ENCODE data around the gene CDKN2C.

CDKN2C gene

GRCh38 chr1:50973875-50974617, 4.0 kb downstream of the CDKN2C start:
- 0 to 1% methylated on average over 9 of the region's 13 CpGs for WGBS, 2 experiments (ENCODE audit: insufficient coverage in 2 of 2)

GRCh38 chr1:50974618-50974935, 4.5 kb downstream of the CDKN2C start:
- Histone ChIP-seq H3K9me3 (ENCODE audit: control insufficient read depth, low read length) (no peaks in the 10 kb centered on the region), H3K4me1 (ENCODE audit: control insufficient read depth, insufficient read depth, low read length, poor library complexity, severe bottlenecking) (peaks cover 8% of the 10 kb centered on the region), H3K4me3 (ENCODE audit: extremely low read depth, insufficient read depth, low read length, poor library complexity, severe bottlenecking) (no peak overlapping the region), H3K36me3 (ENCODE audit: control insufficient read depth, insufficient read depth, low read length) (no peaks in the 10 kb centered on the region), H3K27ac (ENCODE audit: low read depth, low read length, severe bottlenecking) (no peak overlapping the region)
- 0% methylated on average over 1 of the region's 1 CpG; no CpG with 5 or more reads in 1 of the 2 experiments for WGBS, 2 experiments (ENCODE audit: insufficient coverage in 2 of 2)

More at GRCh38 chr1:50973875-50974617, 4.0 kb downstream of the CDKN2C start:
- Histone ChIP-seq H3K36me3 (ENCODE audit: control insufficient read depth, insufficient read depth, low read length) (no peaks in the 10 kb centered on the region), H3K9me3 (ENCODE audit: control insufficient read depth, low read length) (no peaks in the 10 kb centered on the region), H3K4me1 (ENCODE audit: control insufficient read depth, insufficient read depth, low read length, poor library complexity, severe bottlenecking) (peaks cover 8% of the 10 kb centered on the region), H3K27ac (ENCODE audit: low read depth, low read length, severe bottlenecking) (no peak overlapping the region), H3K4me3 (ENCODE audit: extremely low read depth, insufficient read depth, low read length, poor library complexity, severe bottlenecking) (no peak overlapping the region)

GRCh38 chr1:50975436-50975835, 5.4 kb downstream of the CDKN2C start:
- WGBS, 2 experiments (ENCODE audit: insufficient coverage in 2 of 2) = no CpG with 5 or more reads among the region's 1 CpG
- Histone ChIP-seq H3K27ac (ENCODE audit: low read depth, low read length, severe bottlenecking) (no peak overlapping the region), H3K4me3 (ENCODE audit: extremely low read depth, insufficient read depth, low read length, poor library complexity, severe bottlenecking) (no peak overlapping the region), H3K36me3 (ENCODE audit: control insufficient read depth, insufficient read depth, low read length) (no peaks in the 10 kb centered on the region), H3K9me3 (ENCODE audit: control insufficient read depth, low read length) (no peaks in the 10 kb centered on the region), H3K4me1 (ENCODE audit: control insufficient read depth, insufficient read depth, low read length, poor library complexity, severe bottlenecking) (peaks cover 4% of the 10 kb centered on the region)

GRCh38 chr1:50976111-50976889, 6.3 kb downstream of the CDKN2C start:
- no peak overlapping the region for H3K27ac ChIP-seq (ENCODE audit: low read depth, low read length, severe bottlenecking)
- H3K4me3 ChIP-seq (ENCODE audit: extremely low read depth, insufficient read depth, low read length, poor library complexity, severe bottlenecking) = no peak overlapping the region
- no peaks in the 10 kb centered on the region for H3K36me3 ChIP-seq (ENCODE audit: control insufficient read depth, insufficient read depth, low read length)
- H3K4me1 ChIP-seq (ENCODE audit: control insufficient read depth, insufficient read depth, low read length, poor library complexity, severe bottlenecking) = no peaks in the 10 kb centered on the region
- no peaks in the 10 kb centered on the region for H3K9me3 ChIP-seq (ENCODE audit: control insufficient read depth, low read length)
- 1 to 4% methylated on average over 7 to 9 of the region's 19 CpGs for WGBS, 2 experiments (ENCODE audit: insufficient coverage in 2 of 2)

- no peaks in the 10 kb centered on the region for H3K36me3 ChIP-seq (ENCODE audit: control insufficient read depth, insufficient read depth, low read length)
- no peaks in the 10 kb centered on the region for H3K9me3 ChIP-seq (ENCODE audit: control insufficient read depth, low read length)
- H3K4me1 ChIP-seq (ENCODE audit: control insufficient read depth, insufficient read depth, low read length, poor library complexity, severe bottlenecking) = no peaks in the 10 kb centered on the region
- H3K4me3 ChIP-seq (ENCODE audit: extremely low read depth, insufficient read depth, low read length, poor library complexity, severe bottlenecking) = peak overlapping the region; percentile 43
- no peak overlapping the region for H3K27ac ChIP-seq (ENCODE audit: low read depth, low read length, severe bottlenecking)
- 1% methylated on average over 14 to 17 of the region's 26 CpGs for WGBS, 2 experiments (ENCODE audit: insufficient coverage in 2 of 2)
Measured at GRCh38 chr1:50976890-50977574, 7.0 kb downstream of the CDKN2C start.

- Histone ChIP-seq H3K4me3 (ENCODE audit: extremely low read depth, insufficient read depth, low read length, poor library complexity, severe bottlenecking) (peak overlapping the region; percentile 43), H3K9me3 (ENCODE audit: control insufficient read depth, low read length) (no peaks in the 10 kb centered on the region), H3K36me3 (ENCODE audit: control insufficient read depth, insufficient read depth, low read length) (no peaks in the 10 kb centered on the region), H3K4me1 (ENCODE audit: control insufficient read depth, insufficient read depth, low read length, poor library complexity, severe bottlenecking) (no peaks in the 10 kb centered on the region), H3K27ac (ENCODE audit: low read depth, low read length, severe bottlenecking) (no peak overlapping the region)
- WGBS, 2 experiments (ENCODE audit: insufficient coverage in 2 of 2) = 0 to 2% methylated on average over 26 to 28 of the region's 63 CpGs
Measured at GRCh38 chr1:50977575-50978143, 7.6 kb downstream of the CDKN2C start.

GRCh38 chr1:50978144-50978851, 8.3 kb downstream of the CDKN2C start:
- Histone ChIP-seq H3K4me3 (ENCODE audit: extremely low read depth, insufficient read depth, low read length, poor library complexity, severe bottlenecking) (peak overlapping the region; percentile 22), H3K9me3 (ENCODE audit: control insufficient read depth, low read length) (no peaks in the 10 kb centered on the region), H3K27ac (ENCODE audit: low read depth, low read length, severe bottlenecking) (no peak overlapping the region), H3K4me1 (ENCODE audit: control insufficient read depth, insufficient read depth, low read length, poor library complexity, severe bottlenecking) (no peaks in the 10 kb centered on the region), H3K36me3 (ENCODE audit: control insufficient read depth, insufficient read depth, low read length) (no peaks in the 10 kb centered on the region)
- 1% methylated on average over 16 to 31 of the region's 42 CpGs for WGBS, 2 experiments (ENCODE audit: insufficient coverage in 2 of 2)

- Histone ChIP-seq H3K36me3 (ENCODE audit: control insufficient read depth, insufficient read depth, low read length) (no peaks in the 10 kb centered on the region), H3K4me1 (ENCODE audit: control insufficient read depth, insufficient read depth, low read length, poor library complexity, severe bottlenecking) (no peaks in the 10 kb centered on the region), H3K27ac (ENCODE audit: low read depth, low read length, severe bottlenecking) (no peak overlapping the region), H3K9me3 (ENCODE audit: control insufficient read depth, low read length) (no peaks in the 10 kb centered on the region), H3K4me3 (ENCODE audit: extremely low read depth, insufficient read depth, low read length, poor library complexity, severe bottlenecking) (no peak overlapping the region)
- 5 to 8% methylated on average over 2 to 4 of the region's 10 CpGs for WGBS, 2 experiments (ENCODE audit: insufficient coverage in 2 of 2)
Measured at GRCh38 chr1:50978852-50979781, 9.1 kb downstream of the CDKN2C start.

GRCh38 chr1:50979937-50980336, 9.9 kb downstream of the CDKN2C start:
- Histone ChIP-seq H3K4me3 (ENCODE audit: extremely low read depth, insufficient read depth, low read length, poor library complexity, severe bottlenecking) (no peak overlapping the region), H3K27ac (ENCODE audit: low read depth, low read length, severe bottlenecking) (no peak overlapping the region), H3K9me3 (ENCODE audit: control insufficient read depth, low read length) (no peaks in the 10 kb centered on the region), H3K36me3 (ENCODE audit: control insufficient read depth, insufficient read depth, low read length) (no peaks in the 10 kb centered on the region), H3K4me1 (ENCODE audit: control insufficient read depth, insufficient read depth, low read length, poor library complexity, severe bottlenecking) (no peaks in the 10 kb centered on the region)
- whole genome bisulfite sequencing, 2 experiments (ENCODE audit: insufficient coverage in 2 of 2) = no CpG with 5 or more reads among the region's 1 CpG

Measured in mesodermal cell (in vitro differentiated cells).